ENCODE data around the gene PLXNA2.

DNA sequence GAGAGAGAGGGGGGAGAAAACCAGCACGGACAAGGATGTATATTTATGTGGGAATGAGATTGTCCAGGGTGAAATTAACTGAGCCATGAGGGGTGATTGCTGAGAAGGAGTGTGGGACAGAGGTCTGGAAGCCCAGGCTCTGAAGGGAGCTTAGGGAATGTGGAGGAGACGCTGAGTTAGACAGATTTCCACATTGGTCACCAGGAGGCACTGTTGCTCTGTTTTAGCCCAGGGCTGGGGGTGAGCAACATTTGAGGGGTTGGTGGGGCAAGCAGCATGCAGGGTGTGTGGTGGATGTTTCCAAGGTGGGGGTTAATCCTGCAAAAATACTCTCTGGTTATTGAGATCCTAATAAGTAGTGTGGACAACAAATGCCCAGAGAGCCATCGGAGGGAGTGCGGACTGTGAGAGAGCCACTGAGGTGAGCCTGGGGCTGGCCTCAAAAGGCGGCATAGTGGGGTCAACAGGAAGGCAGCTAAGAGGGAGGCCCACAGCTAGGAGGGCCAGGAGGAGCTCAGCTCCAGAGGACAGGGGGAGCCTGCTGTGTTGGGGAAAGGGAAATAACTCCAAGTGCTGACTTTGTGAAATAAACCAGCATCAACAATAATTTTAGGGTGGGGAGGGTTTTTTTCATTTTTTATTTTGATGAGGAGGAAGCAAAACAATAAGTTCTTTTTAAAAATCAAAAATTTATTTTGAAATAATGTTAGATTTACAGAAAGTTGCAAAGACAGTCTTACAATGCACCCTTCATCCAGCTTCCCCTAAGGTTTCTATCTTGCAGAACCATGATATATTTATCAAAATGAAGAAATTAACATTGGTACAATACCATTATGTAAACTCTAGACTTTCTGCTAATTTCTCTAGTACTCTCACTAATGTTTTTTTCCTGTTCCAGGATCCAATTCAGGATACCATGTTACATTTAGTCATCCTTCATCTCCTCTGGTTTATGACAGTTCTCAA, 250.4 kb downstream of the PLXNA2 start:
- TF ChIP-seq GATA2 (IDR thresholded peaks at IDR 0.05; ENCODE audit: low read depth, low read length) (no peak), GATA3 (IDR thresholded peaks at IDR 0.05; ENCODE audit: low read depth, low read length) (no peak)
